Middle frontal gyrus (tissue), 1 donor: ENCODE results near the gene AP3B1.

Source experiments
- DNase-seq: peaks from one replicate; pipeline ENCODE4 v3.0.0-alpha.2; 2015; ENCODE audit warnings: low spot score; ENCODE audit errors: extremely low spot score

Gene AP3B1

DNA sequence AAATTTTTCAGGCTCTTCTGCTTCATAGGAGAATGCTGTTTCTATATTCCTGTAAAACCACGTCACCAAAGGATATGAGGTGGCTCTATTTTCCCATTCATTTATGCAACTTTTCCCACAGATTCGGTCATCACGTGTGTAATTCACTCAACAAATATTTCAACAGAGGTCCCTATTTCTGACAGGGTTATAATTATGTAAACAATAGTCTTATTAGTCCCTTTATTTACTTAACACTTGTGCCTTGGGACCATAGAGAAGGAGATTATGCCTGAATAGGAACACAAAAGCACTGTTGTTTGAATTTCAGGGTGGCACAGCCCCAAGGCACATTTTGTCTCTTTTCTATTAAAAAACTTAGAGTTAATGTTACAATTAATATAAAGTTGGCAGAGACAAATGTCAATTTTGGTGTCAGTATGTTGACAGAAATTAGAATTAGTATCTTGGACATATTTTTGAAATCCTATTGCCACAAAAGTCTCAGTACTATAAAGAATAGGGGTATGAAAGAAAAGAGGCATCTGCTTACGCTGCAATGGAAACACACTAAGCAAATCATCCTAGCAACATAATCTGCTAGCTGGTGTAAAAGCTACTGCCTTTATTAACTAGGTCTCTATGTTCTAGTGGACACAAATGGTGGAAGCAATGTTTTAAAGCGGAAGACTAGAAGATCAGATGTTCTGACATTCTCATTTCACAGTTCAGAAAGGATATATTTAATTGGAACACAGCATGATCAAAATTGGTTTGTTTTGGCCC is 289.3 kb downstream of the AP3B1 start:
- no peak for DNase-seq

DNA sequence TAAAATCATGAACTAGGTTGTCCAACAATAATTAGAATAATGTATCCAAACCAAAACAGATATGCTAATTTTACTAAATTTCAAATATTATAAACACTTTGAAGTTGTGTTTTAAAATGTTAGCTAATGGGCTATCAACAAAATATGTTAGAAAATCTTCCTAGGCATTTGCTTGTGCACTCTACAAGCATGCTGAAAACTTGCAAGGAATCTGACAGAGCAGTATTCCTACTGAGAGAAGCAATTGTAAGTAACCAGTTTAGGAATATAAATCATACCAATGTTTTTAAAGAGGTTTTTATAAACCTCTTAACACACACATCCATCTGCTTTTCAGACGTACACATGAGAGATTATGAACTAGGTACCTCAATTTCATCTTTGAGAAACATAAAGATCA is 289.9 kb downstream of the AP3B1 start:
- DNase-seq = no peak

DNA sequence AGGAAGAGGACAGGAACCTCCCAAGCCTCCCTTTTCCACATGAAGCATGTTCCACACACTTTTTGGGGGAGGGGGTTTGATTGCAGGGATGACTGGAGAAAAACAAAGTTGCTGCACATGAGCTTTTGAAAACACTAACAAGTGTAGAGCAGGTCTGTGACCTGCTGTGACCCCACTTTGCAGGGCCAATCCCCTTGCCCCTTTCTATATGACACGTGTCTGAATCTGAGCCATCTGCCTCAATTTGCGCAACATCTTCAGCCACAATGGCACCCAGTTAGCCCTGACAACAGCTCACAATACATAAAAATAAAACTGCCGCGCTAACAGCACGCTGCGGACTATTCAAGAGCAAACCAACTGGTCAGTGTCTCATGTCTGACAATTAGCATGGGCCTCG is 290.6 kb downstream of the AP3B1 start:
- DNase-seq = no peak

DNA sequence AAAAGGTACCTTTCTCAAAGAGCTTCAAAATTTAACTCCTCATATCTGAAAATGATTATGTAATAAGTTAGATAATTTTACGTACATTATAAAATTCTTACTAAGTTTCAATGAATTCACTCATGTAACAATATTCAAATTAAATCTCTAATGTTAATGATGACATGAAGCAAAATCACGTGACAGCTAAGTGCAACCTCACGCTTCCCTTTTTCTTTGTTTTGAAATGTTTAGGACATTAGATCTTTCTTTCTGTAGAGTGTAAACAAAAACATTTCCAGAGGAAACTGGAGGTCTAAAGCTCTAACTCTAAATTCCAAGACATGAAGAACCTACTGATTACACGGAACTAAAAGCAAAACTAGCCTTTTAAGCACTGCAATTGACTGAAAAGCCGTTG is 291.0 kb downstream of the AP3B1 start:
- DNase-seq = no peak

DNA sequence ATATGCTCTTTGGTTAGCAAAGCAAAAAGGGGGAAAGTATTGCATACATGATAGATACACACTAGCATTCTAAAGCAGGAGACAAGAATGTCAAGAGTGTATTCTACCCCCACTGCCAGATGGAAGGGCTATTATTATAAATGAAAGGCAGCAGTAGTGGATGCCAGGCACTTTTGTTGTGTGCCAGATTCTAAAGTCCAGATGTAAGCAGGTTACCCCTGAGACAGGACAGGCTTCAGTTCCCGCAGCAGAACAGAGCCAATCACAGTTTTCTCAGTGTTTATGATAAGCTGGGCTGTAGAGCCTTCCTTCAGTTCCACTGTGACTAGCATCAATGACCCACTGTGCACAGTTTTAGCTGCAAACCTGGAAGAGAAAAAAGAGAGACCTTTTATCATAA is 291.8 kb downstream of the AP3B1 start:
- no peak for DNase-seq

DNA sequence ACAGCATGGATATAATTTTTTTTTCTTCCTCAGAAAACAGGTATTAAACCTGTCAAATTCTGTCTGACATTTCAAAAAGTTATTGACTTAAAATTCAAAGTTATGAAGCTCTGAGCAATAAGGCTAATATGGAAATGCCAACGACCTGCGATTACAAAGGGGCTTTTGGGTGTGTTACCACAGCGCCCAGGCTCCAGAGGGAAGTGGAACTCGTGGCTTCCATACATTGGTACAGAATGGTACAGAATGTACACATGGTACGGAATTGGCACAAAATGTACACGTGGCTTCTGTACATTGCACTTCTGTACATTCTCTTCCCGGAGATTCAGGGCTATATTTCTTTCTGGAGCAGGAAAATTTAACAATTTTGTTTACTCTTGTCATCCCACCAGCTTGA is 293.3 kb downstream of the AP3B1 start:
- no peak for DNase-seq

DNA sequence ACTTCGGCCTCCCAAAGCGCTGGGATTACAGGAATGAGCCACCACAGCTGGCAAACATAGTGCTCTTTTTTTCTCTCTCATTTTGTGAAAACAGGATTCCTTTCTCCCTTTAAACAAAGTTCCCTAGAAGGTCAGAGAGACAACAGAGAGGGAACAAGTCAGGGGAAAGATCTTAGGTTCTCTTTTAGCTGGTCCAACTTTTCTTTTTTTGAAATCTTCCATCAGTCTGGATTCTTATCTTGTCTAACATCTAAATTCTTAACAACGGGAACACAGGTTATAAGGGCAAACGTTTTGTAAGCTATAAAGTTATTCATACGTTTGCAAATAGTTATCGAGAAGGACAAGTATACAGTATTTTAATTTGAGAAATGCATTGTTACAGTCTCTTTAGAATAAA is 294.3 kb downstream of the AP3B1 start:
- no peak for DNase-seq

DNA sequence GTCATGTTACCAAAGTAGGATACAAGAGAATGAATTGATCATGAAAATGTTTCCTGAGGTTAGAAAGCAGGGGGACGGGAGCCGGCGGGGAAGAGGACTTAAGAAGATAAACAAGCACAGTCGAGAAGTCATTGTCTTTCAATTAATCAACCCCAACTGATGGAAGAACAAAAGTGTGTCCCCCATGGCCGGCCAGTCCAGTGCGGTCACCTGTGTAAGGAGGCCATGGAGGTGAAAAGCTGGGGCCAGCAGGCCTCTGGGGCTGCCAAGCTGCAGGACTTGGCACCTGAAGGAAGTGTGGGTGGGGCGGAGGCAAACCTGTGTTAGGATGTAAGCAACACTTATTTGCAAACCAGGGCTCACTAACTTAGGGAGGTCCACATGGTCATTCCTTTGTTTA is 295.1 kb downstream of the AP3B1 start:
- no peak for DNase-seq

DNA sequence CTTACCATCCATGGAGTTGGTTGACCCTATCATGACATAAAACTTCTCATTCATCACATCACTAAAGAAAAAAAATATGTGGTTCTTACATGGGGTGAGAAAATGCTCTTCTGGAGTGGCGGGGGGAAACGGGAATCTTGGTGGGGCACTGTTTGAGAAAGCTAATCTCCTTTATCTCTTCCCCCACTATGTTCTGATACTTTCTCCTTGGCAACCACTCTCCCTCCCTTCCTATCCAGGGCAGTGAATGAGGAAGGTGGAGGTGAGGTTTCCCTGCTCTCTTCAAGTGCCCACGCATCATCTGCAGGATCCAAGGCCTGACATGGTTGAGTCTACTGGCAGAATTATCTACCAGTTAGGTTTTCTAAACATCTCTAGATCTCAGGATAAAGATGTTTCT is 297.6 kb downstream of the AP3B1 start:
- no peak for DNase-seq

DNA sequence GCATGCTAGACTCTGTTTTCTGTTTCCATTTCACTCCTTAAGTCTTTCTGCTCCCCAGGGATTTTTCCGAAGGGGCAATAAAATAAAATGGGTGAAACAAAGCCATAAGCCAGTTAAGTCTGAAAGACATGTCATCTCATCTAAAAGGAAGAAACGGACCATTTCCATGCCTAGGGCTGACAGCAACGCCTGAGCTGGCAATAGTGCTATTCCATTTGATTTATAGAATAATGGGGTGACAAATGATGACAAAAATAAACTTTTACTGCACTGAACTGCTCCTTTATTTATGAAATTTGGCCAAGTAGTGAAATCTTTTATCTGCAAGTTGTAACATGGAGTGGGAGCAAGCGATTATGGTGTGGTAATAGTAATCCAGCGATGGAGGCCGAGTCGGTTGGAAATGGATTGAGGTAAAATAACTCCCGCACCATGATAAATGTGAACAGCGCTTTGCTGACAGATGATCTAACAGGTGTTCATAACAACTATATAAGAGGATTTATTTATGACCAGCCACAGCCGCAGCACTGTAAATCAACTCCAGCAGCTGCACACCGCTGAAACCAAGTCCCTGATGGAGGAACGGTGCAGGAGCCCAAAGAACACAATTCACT is 298.6 kb downstream of the AP3B1 start:
- no peak for DNase-seq

DNA sequence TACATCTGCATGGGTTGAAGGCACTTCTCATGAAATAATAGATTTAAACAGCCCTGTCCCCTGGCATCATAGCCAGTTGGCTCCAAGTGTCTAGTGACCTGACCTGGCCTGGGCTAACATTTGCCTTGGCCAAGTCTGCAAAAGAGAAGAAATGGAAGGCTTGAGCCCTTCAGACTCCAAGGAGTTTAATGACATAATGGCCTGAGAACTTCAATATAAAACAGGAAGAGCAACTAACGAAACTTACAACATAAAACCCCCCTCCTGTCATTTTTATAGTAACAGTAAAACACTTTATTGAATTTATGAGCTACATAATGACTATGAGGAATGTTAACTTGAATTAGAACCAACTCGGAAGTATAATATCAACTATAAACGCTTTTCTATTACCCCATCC is 299.6 kb downstream of the AP3B1 start:
- no peak for DNase-seq

DNA sequence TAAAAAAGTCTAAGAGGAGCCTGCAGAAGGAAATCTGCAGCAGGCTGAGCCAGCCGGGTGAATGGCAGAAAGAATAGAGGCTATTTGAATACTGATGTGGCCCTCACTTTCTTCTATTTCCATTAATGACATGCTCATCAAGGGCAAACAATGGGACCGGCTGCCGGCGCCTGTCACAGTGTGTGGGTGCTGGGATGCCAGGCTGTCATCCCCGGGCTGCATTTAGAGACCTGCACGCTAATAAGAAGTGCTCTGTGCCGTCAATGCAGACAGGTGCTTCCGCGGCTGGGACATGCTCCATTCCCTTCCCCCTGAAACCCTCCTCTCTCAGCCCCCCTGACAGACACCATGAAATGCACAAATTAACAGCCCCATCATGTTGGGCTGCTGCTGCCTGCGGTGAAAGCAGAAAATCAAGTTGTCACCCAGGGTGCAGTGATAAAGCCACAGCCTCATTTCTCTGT is 300.6 kb downstream of the AP3B1 start:
- DNase-seq = peak; percentile 52

DNA sequence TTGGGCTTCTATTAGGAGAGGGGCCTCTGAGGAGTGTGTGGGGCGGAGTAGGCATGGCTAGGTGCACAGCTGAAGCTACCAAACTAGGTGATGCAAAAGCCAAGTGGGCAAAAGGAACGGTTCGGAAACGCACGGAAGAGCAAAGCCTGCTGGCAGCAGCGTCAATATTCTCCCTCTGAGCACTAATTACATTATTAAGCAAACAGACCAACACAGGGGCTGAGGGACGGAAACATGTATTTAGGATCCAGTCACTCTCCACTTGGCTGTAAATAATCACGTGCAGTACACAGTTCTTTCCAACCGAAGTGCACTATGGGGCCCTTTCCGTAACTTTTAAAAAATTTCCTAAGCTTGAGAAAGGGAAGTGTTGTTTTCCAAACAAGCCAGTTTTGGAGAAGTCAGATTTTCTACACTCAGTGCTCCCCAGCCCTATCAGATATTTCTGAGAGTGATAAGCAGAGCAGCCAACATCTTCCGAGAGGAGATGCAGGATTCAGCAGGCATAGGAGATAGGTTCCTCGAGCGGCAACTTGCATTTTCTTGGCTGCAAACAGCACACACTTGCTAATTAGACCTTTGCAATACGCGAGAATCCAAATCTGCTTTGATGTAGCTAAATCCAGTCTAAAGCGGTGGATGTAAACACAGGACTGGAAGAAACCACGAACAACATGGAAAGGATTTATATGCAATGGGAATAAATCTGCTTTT is 301.2 kb downstream of the AP3B1 start:
- DNase-seq = no peak

DNA sequence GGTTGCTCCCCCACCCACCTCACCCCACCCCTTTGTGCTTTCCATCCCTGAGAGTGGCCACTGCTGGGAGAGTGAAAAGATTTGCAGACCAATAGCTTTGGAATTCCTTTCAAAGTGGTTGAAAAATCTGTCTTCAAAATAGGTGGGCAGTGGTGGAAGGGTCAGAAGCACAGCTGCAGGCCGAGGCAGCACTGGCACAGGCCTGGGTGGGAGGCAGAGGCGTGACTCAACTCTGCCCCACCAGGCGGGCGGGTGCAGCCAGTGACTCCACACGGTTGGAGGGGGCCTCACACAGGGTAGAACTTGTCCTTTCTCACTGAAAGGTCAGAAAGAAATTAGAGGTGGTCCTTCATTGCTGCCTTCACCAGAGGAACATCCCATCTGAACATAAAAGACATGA is 303.4 kb downstream of the AP3B1 start:
- DNase-seq = no peak

DNA sequence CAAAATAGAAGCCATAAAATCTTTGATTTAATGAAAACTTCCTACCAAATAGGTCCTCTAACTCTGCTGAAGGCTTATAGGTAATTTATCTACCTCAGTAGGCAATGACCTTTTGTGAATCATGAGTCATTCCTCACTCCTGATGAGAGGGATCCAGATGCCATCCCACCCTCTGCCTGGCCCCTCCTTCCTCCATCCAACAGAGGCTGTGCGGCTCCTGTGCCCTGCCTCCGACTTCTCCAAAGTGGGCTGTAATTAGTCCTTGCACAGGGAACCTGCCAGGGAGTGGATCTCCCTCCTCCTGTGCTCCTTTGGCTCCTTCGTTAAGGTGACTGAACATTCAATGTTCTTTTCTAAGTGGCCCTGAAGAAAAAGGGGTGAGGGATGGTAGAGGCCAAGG is 304.5 kb downstream of the AP3B1 start:
- DNase-seq = no peak

DNA sequence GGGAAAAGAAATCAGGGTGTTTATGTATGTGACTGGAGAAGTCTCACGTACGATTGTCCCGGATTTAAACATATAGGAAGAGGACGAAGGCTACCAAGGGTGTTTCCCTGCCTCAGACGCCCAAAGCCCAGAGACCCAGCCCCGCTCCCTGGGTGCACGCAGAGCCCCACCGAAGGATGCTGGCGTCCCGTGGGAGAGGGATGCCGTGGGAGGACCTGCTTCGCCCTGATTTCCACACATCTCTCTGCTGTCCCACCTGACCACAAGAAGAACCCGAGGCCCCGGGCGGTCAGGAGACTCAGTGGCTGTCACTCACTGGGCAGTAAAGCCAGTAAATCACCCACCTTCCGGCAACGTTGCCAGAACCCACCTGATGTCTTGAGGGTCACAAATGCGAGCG is 306.5 kb downstream of the AP3B1 start:
- no peak for DNase-seq

DNA sequence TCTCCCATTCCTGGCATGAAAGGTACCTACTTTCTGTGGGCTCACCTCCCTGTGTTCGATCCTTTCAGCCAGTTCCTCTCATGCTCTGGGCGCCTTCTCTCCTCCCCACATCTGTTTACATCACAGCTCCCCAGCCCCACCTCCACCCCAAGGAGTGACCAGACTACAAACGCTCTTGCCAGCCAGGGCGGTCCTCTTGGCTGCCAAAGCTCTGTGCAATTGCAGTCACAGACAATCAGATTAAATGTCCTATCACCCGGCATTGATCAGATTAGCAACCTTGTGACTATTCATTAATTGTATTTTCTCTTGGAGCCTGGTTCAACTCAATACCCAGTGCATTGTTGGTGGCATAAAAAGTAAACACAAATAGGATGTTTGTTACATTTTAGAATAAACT is 307.2 kb downstream of the AP3B1 start:
- no peak for DNase-seq

DNA sequence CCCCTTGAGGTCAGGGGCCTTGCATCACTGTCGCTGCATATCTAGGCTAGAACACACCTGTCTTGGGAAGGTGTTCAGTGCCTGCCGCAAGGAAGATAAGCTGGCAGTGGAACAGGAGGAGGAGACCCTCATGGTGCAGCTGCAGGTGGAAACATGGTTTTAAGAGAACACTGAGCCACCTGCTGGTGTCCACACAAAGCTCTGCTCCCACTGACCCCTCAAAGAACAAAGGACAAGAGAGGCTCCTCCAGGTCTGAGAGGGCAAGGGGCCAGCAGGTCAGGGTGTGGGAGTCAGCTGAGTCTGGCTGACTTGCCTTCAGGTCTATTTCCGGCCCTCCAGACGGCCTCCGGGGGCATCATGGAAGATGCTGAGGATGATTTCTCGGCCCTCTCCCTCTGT is 308.2 kb downstream of the AP3B1 start:
- DNase-seq = no peak

DNA sequence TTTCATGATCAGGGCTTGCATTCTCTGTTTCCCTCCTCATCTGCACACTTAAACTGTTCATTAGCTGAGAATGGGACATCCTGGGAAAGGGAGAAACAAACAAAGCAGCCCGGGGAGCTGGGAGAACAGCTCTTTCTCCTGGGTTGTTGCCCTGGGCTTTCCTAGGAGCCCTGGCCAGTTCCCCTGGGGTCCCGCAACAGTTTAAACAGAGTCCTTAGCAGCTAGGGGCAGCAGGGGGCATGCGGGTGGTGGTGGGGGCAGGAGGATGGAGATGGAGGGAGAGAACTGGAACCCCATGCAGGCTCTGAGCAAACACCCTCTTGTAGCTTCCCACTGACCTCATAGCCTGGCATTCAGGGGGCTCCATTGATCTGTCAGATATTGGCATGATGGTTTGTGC is 309.3 kb downstream of the AP3B1 start:
- DNase-seq = no peak

DNA sequence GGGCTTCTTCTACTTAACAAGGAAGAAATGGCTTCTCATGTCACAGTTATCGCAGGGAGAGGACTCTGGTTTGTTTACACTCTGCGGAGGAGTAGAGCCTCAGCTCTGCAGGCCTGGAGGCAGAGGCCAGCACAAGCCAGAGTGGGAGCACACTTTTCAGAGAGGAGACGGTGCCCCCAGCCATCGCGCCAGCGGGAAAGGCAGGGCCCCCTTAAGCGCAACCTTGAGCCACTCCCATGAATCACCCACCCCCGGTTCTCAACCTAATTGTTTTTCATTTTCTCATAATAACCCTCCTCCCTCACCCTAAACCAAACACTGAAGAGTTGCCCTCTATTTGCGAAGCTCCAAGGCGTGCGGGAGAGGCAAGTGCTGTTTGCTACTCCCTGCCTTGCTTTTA is 309.9 kb downstream of the AP3B1 start:
- DNase-seq = no peak

DNA sequence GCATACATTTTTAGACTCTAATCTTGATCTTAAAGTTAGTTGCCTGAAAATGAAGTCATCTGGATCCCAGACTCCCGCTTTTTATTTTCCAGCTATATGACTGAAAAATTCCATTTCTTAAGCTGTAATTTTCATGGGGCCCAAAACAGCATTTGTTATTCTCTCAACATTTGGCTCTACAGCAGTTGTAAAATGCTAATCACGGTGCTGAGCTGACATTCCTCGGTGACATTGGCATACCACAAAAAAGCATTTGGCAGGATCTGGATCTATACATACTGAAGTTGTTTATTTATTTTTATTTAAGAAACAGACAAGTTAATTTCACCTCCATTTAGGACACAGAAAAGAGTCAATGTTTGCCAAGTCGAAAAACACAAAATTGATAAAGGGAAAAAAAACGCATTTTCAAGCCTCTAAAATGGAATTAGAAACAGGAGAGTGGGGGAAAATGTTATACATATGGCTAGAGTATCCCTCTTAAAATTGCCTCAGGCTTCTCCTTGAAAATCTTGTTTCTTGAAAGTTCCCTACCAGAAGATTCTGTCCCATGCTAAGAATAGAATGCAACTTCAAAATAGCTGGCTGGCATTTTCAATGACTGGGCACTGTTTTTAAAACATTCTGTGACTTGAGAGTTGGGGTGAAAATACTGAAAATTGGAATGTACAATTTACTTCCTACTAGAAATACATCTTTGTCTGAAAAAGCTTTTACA is 310.9 kb downstream of the AP3B1 start:
- no peak for DNase-seq

DNA sequence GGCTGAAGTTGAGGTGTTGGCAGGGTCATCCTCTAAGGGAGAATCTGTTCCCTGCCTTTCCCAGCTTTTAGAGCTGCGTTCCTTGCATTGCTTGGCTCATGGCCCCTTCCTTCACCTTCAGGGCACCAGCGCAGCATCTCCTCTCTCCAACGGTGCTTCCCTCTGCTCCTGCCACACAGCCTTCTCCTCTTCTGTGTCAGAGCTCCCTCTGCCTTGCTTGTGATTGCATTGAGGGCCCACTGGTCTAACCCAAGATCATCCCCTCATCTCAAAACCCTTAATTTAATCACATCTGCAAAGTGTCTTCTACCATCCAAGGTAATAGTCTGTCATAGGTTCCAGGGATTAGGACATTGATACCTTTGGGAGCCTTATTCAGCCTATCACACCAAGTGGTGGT is 312.7 kb downstream of the AP3B1 start:
- DNase-seq = no peak
